GM18502 (cell line): ENCODE measurements around the gene OCEL1.
"Not testable (repeated sequence)": the region's sequence is repeated elsewhere in the genome, so short reads cannot be mapped to it uniquely, and the experiment has no call there.

ENCODE experiments used
- ATAC-seq: cut with Tn5 transposase; IDR thresholded peaks from one replicate; pipeline ENCODE4 v1.9.1; 2021; ENCODE audit warnings: mild to moderate bottlenecking; ENCODE audit not compliant: unreplicated experiment, poor library complexity

The OCEL1 gene

GRCh38 chr19:17259934-17260333 is 33.9 kb downstream of the OCEL1 start:
- ATAC-seq = no peak

DNA sequence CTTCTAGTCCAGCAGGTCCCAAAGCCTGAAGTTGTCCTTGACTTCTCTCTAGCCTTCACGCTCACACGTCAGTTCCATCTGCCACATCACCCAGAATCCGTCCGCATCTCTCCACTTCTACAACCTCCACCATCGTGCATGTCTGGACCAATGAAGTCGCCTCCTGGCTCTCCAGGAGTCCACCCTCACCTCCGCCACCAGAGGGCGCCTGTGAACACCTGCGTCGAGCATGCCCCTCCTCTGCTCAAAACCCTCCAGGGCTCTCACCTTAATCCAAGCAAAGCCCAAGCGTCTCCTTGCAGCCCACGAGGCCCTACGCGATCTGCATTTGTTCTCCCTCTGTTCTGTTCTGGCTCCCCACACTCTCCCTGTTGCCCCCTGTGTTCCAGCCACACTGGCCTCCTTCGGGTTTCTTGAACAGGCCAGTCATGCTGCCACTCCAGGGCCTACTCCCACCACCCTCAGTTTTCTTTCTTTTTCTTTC is 34.9 kb downstream of the OCEL1 start:
- peak; percentile 80 for ATAC-seq

DNA sequence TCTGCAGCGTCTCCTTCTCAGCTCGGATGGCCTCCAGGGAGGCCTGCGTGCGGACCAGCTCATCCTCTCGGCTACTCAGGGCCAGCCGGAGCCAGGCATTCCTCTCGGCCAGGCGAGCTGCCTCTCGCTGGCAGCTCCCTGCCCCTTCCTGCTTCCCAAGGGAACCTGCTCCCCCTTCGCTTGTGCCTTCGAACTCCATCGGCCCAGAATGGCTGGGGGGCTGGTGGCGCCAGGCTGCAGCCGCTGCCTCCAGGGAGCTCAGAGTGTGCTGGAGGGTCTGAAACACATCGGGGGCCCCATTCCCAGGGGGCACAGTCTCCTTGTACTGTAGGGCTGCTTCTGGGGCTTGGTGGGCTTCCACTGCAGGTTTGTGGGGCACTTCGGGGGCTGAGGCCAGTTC is 36.5 kb downstream of the OCEL1 start:
- no peak for ATAC-seq

GRCh38 chr19:17263712-17264640 is 38.0 kb downstream of the OCEL1 start:
- ATAC-seq = no peak

DNA sequence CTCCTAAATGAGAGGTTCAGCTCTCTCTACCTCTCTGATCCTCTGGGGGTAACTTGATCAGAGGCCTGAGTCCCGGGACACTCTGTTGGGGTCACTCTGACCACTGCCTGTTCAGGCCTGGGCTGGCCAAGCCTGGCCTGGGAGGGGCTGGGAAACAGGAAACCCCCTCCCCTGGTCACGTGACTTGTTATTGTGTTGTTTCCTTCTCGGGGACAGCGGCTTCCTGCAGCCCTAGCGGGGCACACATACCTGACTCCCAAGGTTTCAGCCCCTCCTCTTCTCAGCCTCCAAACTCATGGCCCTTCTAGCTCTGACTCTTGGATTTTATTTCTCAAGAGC is 38.6 kb downstream of the OCEL1 start, which contains the start of gene USHBP1:
Gene USHBP1 (minus strand): TSS at position 105 of the 339 bp plus-strand sequence. CDS start 446 bp downstream, outside the sequence.
- ATAC-seq = no peak

DNA sequence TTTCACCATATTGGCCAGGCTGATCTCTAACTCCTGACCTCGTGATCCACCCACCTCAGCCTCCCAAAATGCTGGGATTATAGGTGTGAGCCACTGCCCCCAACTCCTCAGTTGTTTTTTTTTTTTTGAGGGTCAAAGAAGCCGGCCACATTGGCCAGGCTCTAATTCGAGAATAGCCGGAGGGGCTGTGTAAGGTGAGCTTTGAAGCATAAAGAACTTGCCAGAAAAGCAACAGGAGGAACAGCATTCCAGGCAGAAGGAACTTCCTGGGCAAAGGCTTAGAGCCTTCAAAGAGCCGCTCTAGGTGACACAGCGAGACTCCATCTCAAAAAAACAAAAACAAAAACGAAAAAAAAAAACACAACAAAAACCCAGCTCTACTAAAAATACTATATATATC is 40.0 kb downstream of the OCEL1 start:
- no peak for ATAC-seq

GRCh38 chr19:17266589-17266974 is 40.6 kb downstream of the OCEL1 start:
- ATAC-seq = no peak

DNA sequence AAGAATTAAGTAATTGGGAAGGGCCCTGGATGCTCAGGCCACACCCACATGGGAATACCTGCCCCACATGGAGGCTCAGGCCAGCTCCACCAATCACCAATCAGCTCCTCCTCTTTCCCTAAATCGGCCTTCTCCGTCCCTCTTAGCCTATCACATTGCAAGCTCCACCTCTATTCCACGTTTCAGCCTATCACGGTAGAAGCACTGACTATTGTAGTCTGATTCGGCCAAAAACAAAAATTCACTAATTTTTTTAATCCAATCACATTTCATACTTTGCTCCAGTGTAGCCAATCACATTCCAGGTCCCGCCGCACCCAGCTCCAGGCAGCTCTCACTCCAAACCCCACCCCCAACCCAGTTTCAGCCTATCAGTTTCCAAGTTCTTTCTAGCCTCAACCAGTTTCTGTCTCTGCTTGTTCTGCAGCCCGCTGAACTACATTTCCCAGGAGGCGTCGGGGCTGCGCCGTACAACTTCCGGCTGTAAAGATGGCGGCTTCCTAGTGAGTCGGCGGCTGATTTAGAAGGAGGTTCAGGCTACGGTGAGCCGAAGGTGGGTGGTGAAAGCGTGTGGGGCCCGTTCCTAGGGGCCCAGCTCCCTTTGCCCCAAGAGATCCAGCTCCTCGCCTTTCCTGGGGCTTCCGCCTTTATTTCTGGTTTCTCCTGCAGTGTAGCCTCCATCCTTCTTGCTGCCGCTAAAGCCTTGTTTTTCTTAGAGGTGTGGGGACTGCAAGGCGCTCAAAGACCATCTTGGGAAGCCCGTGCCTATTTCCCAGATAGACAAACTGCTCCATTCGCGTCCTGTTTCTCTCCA is 41.2 kb downstream of the OCEL1 start, which contains the start of gene BABAM1:
Gene BABAM1 (plus strand): TSS at position 469 of the 814 bp plus-strand sequence. CDS start 1,364 bp downstream, outside the sequence.
- ATAC-seq = peak; percentile 90

DNA sequence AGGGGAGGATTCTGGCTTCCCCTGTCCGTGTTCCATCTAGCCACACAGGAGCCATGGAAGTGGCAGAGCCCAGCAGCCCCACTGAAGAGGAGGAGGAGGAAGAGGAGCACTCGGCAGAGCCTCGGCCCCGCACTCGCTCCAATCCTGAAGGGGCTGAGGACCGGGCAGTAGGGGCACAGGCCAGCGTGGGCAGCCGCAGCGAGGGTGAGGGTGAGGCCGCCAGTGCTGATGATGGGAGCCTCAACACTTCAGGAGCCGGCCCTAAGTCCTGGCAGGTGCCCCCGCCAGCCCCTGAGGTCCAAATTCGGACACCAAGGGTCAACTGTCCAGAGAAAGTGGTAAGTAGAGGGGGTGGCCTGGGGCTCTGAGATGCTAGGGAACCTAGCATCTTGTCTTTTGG is 42.7 kb downstream of the OCEL1 start:
- no peak for ATAC-seq

DNA sequence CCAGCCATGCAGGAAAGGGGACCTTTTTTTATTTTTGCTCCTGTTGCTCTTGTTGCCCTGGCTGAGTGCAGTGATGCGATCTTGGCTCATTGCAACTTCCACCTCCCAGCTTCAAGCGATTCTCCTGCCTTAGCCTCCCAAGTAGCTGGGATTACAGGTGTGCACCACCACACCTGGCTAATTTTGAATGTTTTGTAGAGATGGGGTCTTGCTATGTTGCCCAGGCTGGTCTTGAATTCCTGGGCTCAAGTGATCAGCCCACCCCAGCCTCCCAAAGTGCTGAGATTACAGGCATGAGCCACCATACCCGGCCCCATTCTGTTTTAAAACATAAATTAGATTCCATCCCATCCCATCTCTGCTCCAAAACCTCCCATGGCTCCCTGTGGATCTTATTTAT is 48.9 kb downstream of the OCEL1 start:
- not testable (repeated sequence) for ATAC-seq

DNA sequence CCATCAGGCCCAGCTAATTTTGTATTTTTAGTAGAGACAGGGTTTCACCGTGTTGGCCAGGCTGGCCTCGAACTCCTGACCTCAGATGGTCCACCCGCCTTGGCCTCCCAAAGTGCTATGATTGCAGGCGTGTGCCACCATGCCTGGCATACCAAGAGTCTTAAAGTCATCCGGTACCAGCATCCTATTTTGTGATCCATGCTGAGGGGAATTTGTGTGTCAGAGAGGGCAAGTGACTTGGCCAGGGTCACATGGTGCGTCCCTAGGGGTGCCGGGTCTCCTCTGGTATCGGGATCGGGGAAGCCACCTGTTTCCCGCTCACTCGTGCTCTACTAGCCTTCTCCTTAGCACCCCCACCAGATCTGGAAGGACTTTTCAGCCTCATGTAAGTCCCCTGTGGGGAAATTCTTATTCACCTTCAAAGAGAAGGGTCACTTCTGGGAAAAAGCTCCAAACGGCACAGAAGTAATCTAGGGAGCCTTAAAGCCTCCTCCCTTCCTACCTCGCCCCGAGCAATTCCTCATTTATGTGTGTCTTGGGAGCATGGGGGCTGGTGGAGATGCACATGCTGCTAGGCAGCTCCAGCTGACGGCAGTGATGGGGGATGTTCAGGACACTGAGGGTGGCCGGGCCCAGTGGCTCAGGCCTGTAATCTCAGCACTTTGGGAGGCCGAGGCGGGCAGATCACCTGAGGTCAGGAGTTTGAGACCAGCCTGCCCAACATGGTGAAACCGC is 49.6 kb downstream of the OCEL1 start:
- ATAC-seq = no peak
